Measurements from ENCODE around the gene CD101. TPM values are rescaled to one million over a fixed set of nuclear protein-coding genes. Genes with fewer than 3 reads are reported as not detected.

Gene CD101
- total RNA-seq, 1 experiment from 2014 or later = 1.8 TPM

DNA sequence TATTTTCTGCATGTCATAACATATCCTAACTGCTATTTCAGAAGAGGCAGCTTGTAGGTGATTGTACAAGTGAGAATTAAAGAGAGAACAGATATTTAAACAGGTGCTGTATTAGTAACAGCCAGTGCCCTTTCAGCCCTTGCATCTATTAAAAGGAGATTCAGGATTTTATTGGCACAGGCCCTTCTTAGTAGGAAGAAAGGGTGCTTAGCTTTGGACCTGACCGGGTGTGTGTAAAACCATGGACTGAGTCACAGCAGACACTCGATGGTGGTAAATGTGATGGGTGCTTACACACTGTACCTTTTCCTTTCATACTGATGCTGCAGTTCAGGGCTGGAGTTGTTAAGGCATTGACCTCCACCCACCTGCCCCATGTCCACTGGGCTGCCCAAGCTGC lies 12.7 kb upstream of the CD101 start:
- Histone ChIP-seq H3K4ac (ENCODE audit: low read depth, low read length) (no peak overlapping the region), H3K4me1 (ENCODE audit: insufficient read depth, low read length) (no peaks in the 10 kb centered on the region; the same call in 1 of the 2 replicates), H4K20me1 (ENCODE audit: control insufficient read depth, insufficient read depth, insufficient read length) (no peaks in the 10 kb centered on the region), H3K18ac (ENCODE audit: insufficient read length, low read depth, low read length) (no peak overlapping the region), H2BK120ac (ENCODE audit: low read depth, low read length, poor library complexity, severe bottlenecking) (no peak overlapping the region), H3K4me2 (ENCODE audit: insufficient read depth, insufficient read length, low read length) (no peak overlapping the region), H4K5ac (ENCODE audit: insufficient read length, low read depth, low read length) (no peak overlapping the region), H3K9ac (ENCODE audit: extremely low read depth, insufficient read length, low read length) (no peak overlapping the region), H3K56ac (ENCODE audit: insufficient read length, low read depth, low read length) (no peak overlapping the region), H4K8ac (replicated peaks; ENCODE audit: insufficient read length, low read depth, low read length) (no peak overlapping the region), H2BK12ac (ENCODE audit: insufficient read length, low read depth, low read length) (no peak overlapping the region), H2AFZ (ENCODE audit: low read length) (no peak overlapping the region), H3K27ac (ENCODE audit: insufficient read length, low read depth, low read length) (no peak overlapping the region), H2AK5ac (ENCODE audit: insufficient read length, low read length) (no peak overlapping the region), H4K91ac (ENCODE audit: insufficient read length, low read depth, low read length) (no peak overlapping the region), H2BK20ac (ENCODE audit: low read depth, low read length, poor library complexity, severe bottlenecking) (no peak overlapping the region), H3K14ac (ENCODE audit: insufficient read depth, low read length) (no peak overlapping the region), H3T11ph (ENCODE audit: low read length) (no peak overlapping the region), H2BK5ac (ENCODE audit: insufficient read length, low read length) (no peak overlapping the region), H3K23ac (ENCODE audit: insufficient read length, low read depth, low read length) (no peak overlapping the region), H3K79me1 (ENCODE audit: insufficient read depth, low read depth, low read length, poor library complexity, severe bottlenecking) (no peaks in the 10 kb centered on the region), H3K27me3 (ENCODE audit: insufficient read depth, low read length) (no peaks in the 10 kb centered on the region), H3K9me3 (ENCODE audit: control insufficient read depth, low read depth, low read length) (no peaks in the 10 kb centered on the region), H3K79me2 (ENCODE audit: insufficient read depth, low read length) (no peaks in the 10 kb centered on the region), H2BK15ac (ENCODE audit: low read depth, low read length) (no peak overlapping the region), H3K23me2 (ENCODE audit: insufficient read length, low read depth, low read length, poor library complexity, severe bottlenecking) (no peaks in the 10 kb centered on the region)
- TF ChIP-seq CTCF (conservative IDR thresholded peaks at IDR 0.05) = no peak
- DNase-seq = no peak
- no CpG with 5 or more reads among the region's 2 CpGs for WGBS (ENCODE audit: extremely low coverage, insufficient read length, low lambda C conversion rate)
- Mint-ChIP-seq H3K36me3 (ENCODE audit: insufficient read depth in 1 of 3, low read depth in 3 of 3) (peaks cover 17 to 51% (median 33%) of the 10 kb centered on the region in 3 experiments), H3K27me3 (ENCODE audit: low read depth) (no peaks in the 10 kb centered on the region), H3K4me1 (peaks cover 14 to 27% of the 10 kb centered on the region in 2 experiments), H3K9me3 (no peaks in the 10 kb centered on the region), H3K4me3 (no peak overlapping the region), H3K27ac (no peak overlapping the region)

All from H9 (cell line).